NB4 (cell line): ENCODE results near the gene CPNE5.

Experiments
- CTCF ChIP-seq: IDR thresholded peaks from one replicate; pipeline ENCODE4 v1.5.1; 2012; ENCODE audit warnings: low read depth, low read length
- MAX ChIP-seq: IDR thresholded peaks from 2 replicates; pipeline ENCODE4 v1.6.1; 2011; ENCODE audit warnings: low read depth, low read length
- MYC ChIP-seq: IDR thresholded peaks from 2 replicates; pipeline ENCODE4 v1.6.1; 2011; ENCODE audit warnings: low read depth, low read length
- POLR2A ChIP-seq: IDR thresholded peaks from 2 replicates; pipeline ENCODE4 v1.6.1; 2011; ENCODE audit warnings: mild to moderate bottlenecking; ENCODE audit not compliant: insufficient read length; ENCODE audit errors: extremely low read depth

GRCh38 chr6:36805917-36806316 lies 33.3 kb downstream of the CPNE5 start:
- TF ChIP-seq CTCF, result no peak
- TF ChIP-seq MAX, result no peak
- no peak for TF ChIP-seq MYC
- no peak for TF ChIP-seq POLR2A
